Loucy (cell line): ENCODE measurements around the gene ITGB8.

ENCODE experiments used
- EZH2phosphoT487 ChIP-seq: fragments of 200-600 bp; IDR thresholded peaks from 2 replicates; pipeline ENCODE4 v1.6.1; 2018; ENCODE audit warnings: antibody characterized with exemption, mild to moderate bottlenecking, moderate library complexity, borderline replicate concordance
- TF ChIP-seq, protein P1 (sequence below): fragments of 200-600 bp; sonication (generic); conservative IDR thresholded peaks from 2 replicates; pipeline ENCODE4 v1.5.1; 2014; ENCODE audit warnings: mild to moderate bottlenecking, antibody characterized with exemption, low read length

DNA sequence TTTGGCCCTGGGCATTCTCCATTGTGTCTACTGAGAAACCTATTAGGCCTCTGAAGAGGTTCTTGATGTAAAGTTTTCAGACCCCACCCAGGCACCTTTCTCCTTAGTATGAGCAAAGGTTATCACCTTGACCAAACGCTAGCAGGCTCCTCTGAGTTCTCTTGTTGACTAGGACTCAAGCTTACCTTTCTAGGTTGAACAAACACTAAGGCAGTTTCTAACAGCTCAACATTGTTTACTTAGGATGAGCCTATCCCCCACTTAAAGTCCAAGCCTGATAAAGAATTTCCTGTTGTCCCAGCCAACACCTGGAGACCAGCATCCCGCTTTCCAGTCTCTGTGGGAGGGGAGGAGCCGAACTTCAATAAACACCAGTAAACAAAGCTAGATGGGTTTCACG, 26.3 kb upstream of the ITGB8 start:
- TF ChIP-seq, protein P1, sequence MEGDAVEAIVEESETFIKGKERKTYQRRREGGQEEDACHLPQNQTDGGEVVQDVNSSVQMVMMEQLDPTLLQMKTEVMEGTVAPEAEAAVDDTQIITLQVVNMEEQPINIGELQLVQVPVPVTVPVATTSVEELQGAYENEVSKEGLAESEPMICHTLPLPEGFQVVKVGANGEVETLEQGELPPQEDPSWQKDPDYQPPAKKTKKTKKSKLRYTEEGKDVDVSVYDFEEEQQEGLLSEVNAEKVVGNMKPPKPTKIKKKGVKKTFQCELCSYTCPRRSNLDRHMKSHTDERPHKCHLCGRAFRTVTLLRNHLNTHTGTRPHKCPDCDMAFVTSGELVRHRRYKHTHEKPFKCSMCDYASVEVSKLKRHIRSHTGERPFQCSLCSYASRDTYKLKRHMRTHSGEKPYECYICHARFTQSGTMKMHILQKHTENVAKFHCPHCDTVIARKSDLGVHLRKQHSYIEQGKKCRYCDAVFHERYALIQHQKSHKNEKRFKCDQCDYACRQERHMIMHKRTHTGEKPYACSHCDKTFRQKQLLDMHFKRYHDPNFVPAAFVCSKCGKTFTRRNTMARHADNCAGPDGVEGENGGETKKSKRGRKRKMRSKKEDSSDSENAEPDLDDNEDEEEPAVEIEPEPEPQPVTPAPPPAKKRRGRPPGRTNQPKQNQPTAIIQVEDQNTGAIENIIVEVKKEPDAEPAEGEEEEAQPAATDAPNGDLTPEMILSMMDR = no peak
- no peak for TF ChIP-seq EZH2phosphoT487
